ENCODE data around the gene MEIOSIN.
"Not testable (repeated sequence)": the region's sequence is repeated elsewhere in the genome, so short reads cannot be mapped to it uniquely, and the experiment has no call there.

The MEIOSIN gene

DNA sequence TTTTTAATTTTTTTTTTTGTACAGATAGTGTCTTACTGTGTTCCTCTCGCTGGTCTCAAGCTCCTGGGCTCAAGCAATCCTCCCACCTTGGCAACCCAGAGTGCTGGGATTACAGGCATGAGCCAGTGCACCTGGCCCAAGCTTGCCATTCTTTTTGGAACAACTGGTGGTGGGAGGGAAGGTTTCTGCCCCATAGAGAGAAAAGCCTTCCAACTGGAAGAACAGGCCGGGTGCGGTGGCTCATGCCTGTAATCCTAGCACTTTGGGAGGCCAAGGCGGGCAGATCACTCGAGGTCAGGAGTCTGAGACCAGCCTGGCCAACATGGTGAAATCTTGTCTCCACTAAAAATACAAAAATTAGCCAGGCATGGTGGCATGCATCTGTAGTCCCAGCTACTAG lies 66.3 kb downstream of the MEIOSIN start:
- DNase-seq (ENCODE audit: low spot score) = not testable (repeated sequence)

DNA sequence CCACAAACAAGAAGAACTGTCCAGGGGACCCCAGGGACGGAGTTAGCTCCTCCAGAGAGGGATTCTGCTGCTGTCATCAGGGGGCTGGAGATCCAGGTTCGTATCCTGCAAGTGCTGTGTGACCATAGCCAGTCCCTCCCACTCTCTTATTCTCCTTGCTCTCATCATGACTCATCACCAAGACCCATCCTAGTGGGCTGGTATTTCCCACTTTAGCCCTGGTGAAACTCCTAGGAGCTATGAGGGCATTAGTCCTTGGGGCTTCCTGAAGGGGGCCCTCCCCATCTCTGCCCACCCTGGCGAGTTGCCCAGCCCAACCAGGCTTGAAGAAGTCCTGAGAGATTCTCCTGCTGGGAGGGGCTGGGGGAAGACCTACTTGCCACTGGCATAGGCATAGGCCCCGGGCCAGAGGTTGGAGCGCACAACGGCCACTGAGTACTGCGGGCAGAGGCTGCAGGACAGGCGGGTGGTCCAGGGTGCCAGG lies 66.9 kb downstream of the MEIOSIN start:
- DNase-seq (ENCODE audit: low spot score) = no peak

DNA sequence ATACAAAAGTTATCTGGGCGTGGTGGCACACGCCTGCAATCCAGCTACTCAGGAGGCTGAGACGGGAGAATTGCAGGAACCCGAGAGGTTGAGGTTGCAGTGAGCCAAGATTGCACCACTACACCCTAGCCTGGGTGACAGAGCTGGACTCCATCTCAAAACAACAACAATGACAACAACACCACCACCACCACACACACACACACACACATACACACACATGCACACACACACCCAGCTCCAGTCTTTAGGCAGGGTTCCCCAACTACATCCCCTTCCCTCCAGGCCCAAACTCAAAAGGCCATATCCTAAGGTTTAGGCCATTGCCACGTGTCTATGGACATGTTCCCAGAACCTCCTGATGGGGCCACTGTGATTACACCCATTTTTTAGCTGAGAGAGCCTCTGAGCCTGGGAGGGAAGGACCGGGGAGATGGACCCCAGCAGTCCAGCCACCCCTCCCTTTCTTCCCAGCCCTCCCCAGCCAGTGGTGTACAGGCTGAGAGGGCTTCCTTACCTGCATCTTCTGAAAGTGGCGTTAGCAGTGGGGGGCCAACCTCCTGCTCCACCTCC lies 68.5 kb downstream of the MEIOSIN start:
- DNase-seq (ENCODE audit: low spot score) = no peak

DNA sequence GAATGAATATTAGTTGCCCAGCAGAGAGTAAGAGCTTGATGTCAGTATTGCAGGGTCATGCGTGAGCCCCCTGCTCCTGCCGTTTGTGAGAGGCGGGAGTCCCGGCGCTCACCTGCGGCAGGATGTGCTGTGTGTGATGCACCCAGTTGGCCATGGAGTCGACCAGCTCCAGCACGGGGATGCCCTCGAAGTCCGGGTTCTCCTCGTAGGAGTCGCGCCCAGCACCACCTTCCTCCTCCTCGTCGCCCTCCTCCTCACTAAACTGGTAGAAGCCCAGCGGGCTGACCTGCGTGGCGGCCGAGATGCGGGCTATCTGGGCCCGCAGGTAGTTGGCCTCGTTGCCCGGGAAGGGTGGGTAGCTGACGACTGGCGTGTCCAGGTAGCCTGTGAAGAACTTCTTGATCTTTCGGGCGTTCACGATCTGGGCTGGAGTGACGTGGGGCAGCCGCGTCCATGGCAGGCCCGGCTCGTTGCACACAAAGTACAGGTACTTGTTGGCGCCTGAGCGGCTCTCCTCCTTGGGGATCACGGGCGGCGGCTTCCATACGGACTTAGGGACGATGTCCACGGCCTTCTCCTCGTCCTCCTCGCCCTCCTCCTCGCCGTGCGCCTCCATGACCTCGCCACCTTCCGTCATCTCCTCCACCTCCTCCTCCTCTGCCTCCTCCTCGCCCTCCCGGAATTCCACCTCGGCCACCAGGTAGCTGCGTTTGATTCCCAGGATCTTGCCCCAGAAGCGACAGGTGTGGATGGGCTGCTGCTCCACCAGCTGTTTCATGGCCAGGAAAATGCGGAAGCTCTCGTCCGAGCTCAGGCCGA lies 71.1 kb downstream of the MEIOSIN start:
- DNase-seq (ENCODE audit: low spot score) = no peak

DNA sequence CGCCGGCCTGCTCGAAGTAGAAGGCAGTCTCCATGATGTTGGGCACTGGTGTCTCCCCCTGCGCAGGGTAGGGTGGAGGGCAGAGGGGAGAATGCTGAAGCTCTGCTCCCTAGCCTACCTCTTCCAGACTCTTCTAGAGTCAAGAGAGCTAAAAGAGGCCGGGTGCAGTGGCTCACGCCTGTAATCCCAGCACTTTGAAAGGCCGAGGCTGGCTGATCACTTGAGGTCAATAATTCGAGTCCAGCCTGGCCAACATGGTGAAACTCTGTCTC lies 71.7 kb downstream of the MEIOSIN start:
- no peak for DNase-seq (ENCODE audit: low spot score)

DNA sequence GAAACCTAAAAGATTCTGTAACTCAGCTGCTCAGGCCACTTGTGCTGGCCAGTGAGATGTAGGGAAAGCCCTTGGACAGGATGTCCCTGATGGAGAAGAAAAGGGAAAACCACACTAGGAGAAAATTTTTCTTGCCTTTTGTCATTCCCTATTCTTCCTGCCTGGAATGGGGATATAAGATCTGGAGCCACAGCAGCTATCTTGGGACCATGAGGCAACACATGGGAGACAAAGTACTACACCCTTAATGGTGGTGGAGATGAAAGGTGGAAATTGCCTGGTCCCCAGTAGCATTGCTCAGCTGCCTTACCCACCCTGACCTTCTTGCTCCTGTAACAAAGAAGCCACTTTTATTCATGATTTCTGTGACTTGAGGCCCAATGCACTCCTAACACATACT lies 72.5 kb downstream of the MEIOSIN start:
- no peak for DNase-seq (ENCODE audit: low spot score)

DNA sequence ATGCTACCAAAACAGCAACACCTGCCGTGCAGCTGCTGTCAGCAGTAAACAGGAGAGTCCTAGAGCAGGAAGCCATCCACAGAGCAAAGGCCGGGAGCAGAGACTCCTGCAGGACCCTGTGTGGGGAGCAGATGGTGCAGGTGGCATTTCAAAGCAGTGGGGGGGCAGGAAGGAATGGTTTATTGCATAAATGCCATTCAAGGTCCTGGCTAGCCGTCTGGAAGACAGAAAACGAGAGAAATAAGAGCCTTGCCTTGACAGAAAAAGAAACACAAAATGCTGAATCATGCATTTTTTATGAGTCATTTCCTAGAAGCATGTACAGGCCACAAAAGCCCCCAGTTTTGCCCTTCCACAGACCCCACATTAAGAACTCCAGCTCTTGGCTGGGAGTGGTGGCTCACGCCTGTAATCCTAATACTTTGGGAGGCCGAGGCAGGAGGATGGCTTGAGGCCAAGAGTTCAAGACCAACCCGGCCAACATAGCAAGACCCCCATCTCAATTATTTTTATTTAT lies 76.5 kb downstream of the MEIOSIN start:
- no peak for DNase-seq (ENCODE audit: low spot score)

DNA sequence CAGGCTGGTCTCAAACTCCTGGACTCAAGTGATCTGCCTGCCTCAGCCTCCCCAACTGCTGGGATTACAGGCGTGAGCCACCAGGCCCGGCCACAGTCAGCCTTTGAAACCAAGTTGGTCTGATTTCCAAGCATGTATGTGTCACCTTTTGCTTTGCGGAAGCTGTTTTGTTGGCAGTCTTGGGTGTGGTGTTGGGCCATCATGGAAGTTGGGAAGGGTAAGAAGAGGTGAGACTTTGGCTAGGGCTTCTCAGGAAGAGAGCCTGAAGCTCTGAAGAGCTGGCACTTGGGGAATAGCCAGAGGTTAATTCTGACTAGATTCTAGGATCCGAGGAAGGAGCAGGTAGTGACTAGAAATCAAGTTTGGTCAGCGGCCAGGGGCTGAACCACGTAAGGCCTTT lies 79.1 kb downstream of the MEIOSIN start:
- DNase-seq (ENCODE audit: low spot score) = no peak

Measured in cerebellar cortex (tissue), 1 donor.